ENCODE data around the gene PPM1H.

Gene PPM1H

DNA sequence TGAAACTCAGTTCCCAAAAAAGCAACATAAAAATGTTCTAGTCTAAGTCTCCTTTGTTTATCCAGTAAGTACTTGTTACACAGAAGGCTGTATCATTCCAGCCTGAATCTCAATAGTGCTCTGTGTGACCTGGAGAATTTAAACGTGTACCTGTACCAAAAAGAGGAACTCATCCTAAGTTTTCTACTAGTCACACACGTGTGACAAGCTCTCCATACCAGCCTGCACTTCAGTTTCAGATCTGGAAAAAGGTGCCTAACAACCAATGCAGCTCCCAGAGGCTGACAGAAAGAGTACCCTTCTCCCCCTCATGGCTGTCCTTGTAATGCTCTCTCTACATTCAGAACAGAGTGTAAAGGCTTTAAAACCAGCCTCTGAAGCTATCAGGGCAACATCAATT, 27.4 kb downstream of the PPM1H start:
- Histone ChIP-seq H3K36me3 (ENCODE audit: insufficient read depth, low read length) (no peaks in the 10 kb centered on the region), H3K9me3 (ENCODE audit: low read length) (no peaks in the 10 kb centered on the region), H3K27me3 (ENCODE audit: control insufficient read depth in 1 of 2, insufficient read depth in 2 of 2, low read length in 2 of 2) (no peaks in the 10 kb centered on the region), H3K4me1 (ENCODE audit: insufficient read depth, low read length) (no peaks in the 10 kb centered on the region), H3K27ac (ENCODE audit: low read depth, low read length) (no peak overlapping the region), H3K4me3 (ENCODE audit: low read depth in 1 of 2, low read length in 2 of 2) (no peak overlapping the region), H3K9ac (ENCODE audit: low read length) (no peak overlapping the region)

DNA sequence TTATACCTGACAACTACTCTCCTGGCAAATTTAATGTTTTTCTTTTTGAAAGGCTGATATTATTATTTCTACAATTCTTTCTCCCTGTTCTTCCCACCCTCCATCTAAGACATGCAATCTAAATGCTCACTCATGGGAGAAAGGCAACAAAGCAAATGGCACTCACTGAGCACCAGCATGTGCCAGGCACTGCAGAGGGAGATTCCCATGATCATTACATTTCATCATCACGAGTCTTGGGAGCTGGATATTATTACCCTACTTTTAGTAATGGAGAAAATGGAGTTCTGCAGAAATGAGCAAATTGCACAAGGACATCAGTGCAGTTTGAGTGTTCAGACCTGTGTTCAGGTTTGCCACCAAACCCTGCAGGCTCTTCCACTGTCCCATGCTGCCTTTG, 27.9 kb downstream of the PPM1H start:
- no peaks in the 10 kb centered on the region for H3K36me3 ChIP-seq (ENCODE audit: insufficient read depth, low read length)
- no peaks in the 10 kb centered on the region for H3K27me3 ChIP-seq (ENCODE audit: control insufficient read depth in 1 of 2, insufficient read depth in 2 of 2, low read length in 2 of 2)
- H3K9me3 ChIP-seq (ENCODE audit: low read length) = no peaks in the 10 kb centered on the region
- no peak overlapping the region for H3K9ac ChIP-seq (ENCODE audit: low read length)
- H3K27ac ChIP-seq (ENCODE audit: low read depth, low read length) = no peak overlapping the region
- no peaks in the 10 kb centered on the region for H3K4me1 ChIP-seq (ENCODE audit: insufficient read depth, low read length)
- no peak overlapping the region for H3K4me3 ChIP-seq (ENCODE audit: low read depth in 1 of 2, low read length in 2 of 2)

DNA sequence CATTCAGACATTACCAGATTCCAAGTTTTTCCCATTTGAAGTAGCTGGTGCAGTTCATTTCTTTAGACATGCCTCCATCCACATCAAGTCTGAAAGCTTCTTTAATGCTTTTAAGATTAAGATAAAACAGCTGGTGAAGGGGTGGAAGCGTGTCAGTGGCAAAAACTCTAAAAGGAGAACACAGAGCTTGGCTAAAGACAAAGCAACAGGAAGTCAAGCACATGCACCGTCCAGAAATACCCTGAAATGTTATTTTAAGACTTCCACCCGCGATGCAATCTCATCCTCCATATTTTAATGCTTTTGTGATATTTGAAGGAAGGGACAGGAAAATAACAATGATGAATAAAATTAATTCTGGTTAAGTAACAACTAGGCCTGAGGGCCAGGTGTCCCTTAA, 31.8 kb downstream of the PPM1H start:
- Histone ChIP-seq H3K9me3 (ENCODE audit: low read length) (no peaks in the 10 kb centered on the region), H3K4me1 (ENCODE audit: insufficient read depth, low read length) (no peaks in the 10 kb centered on the region), H3K9ac (ENCODE audit: low read length) (no peak overlapping the region), H3K4me3 (ENCODE audit: low read depth in 1 of 2, low read length in 2 of 2) (no peak overlapping the region), H3K27ac (ENCODE audit: low read depth, low read length) (no peak overlapping the region), H3K27me3 (ENCODE audit: control insufficient read depth in 1 of 2, insufficient read depth in 2 of 2, low read length in 2 of 2) (no peaks in the 10 kb centered on the region), H3K36me3 (ENCODE audit: insufficient read depth, low read length) (no peaks in the 10 kb centered on the region)

DNA sequence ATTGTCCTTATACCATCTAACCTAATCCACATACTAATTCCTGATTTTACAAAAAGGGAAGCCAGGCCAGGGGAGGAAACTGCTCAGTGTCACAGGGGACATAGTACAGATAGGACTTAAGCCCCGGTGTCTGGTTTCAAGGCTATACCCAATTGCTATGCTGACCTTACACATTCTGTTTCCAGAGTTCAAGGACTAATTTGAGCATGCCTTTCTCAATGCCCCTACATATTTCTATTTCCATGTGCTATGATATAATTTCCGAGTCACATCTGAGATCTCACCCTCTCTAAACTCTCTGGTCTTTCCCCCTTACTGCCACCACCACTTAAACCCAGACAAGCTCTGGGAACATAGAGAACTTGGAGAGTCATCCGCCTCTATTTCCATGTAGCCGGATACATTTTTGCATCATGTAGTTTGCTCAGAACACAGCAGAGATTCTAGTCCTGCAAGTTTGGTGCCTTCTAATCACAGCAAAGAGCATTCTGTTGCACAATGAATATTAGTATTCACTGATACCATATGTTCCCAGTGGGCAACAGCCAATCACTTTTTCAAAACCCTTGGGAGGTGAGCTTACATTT, 34.2 kb downstream of the PPM1H start:
- no peaks in the 10 kb centered on the region for H3K4me1 ChIP-seq (ENCODE audit: insufficient read depth, low read length)
- H3K27me3 ChIP-seq (ENCODE audit: control insufficient read depth in 1 of 2, insufficient read depth in 2 of 2, low read length in 2 of 2) = no peaks in the 10 kb centered on the region
- no peak overlapping the region for H3K9ac ChIP-seq (ENCODE audit: low read length)

GRCh38 chr12:62899568-62900390, 35.2 kb downstream of the PPM1H start:
- H3K27ac ChIP-seq (ENCODE audit: low read depth, low read length) = no peak overlapping the region
- no peak overlapping the region for H3K4me3 ChIP-seq (ENCODE audit: low read depth in 1 of 2, low read length in 2 of 2)
- no peaks in the 10 kb centered on the region for H3K27me3 ChIP-seq (ENCODE audit: control insufficient read depth in 1 of 2, insufficient read depth in 2 of 2, low read length in 2 of 2)
- H3K9ac ChIP-seq (ENCODE audit: low read length) = no peak overlapping the region
- no peaks in the 10 kb centered on the region for H3K36me3 ChIP-seq (ENCODE audit: insufficient read depth, low read length)
- no peaks in the 10 kb centered on the region for H3K4me1 ChIP-seq (ENCODE audit: insufficient read depth, low read length)
- H3K9me3 ChIP-seq (ENCODE audit: low read length) = no peaks in the 10 kb centered on the region

More for the DNA sequence above, 34.2 kb downstream of the PPM1H start:
- Histone ChIP-seq H3K27ac (ENCODE audit: low read depth, low read length) (no peak overlapping the region), H3K9me3 (ENCODE audit: low read length) (no peaks in the 10 kb centered on the region), H3K4me3 (ENCODE audit: low read depth in 1 of 2, low read length in 2 of 2) (no peak overlapping the region), H3K36me3 (ENCODE audit: insufficient read depth, low read length) (no peaks in the 10 kb centered on the region)

GRCh38 chr12:62898526-62898925, 36.4 kb downstream of the PPM1H start:
- H3K4me1 ChIP-seq (ENCODE audit: insufficient read depth, low read length) = no peaks in the 10 kb centered on the region
- no peaks in the 10 kb centered on the region for H3K36me3 ChIP-seq (ENCODE audit: insufficient read depth, low read length)
- H3K27ac ChIP-seq (ENCODE audit: low read depth, low read length) = no peak overlapping the region
- no peak overlapping the region for H3K4me3 ChIP-seq (ENCODE audit: low read depth in 1 of 2, low read length in 2 of 2)
- H3K27me3 ChIP-seq (ENCODE audit: control insufficient read depth in 1 of 2, insufficient read depth in 2 of 2, low read length in 2 of 2) = no peaks in the 10 kb centered on the region
- no peaks in the 10 kb centered on the region for H3K9me3 ChIP-seq (ENCODE audit: low read length)
- no peak overlapping the region for H3K9ac ChIP-seq (ENCODE audit: low read length)

DNA sequence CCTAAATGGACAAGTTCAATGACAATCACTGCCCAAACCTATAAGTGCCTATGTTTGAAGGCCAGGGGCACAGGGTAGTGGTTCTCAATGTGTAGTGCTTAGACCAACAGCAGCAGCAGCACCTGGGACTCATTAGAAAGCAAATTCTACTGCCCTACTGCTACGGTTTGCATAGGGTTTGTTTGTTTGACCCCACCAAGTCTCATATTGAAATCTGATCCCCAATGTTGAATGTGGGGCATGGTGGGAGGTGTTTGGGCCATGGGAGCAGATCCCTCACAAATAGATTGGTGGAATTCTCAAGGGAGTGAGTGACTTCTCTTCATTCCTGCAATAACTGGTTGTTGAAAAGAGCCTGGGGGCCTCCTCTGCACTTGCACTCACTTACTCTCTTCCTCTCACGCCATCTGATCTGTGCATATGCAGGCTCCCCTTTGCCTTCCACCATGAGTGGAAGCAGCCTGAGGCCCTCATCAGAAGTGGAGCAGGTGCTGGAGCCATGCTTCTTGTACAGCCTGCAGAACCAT, 39.5 kb downstream of the PPM1H start:
- H3K4me3 ChIP-seq (ENCODE audit: low read depth in 1 of 2, low read length in 2 of 2) = no peak overlapping the region
- H3K36me3 ChIP-seq (ENCODE audit: insufficient read depth, low read length) = no peaks in the 10 kb centered on the region
- H3K9me3 ChIP-seq (ENCODE audit: low read length) = no peaks in the 10 kb centered on the region
- no peaks in the 10 kb centered on the region for H3K27me3 ChIP-seq (ENCODE audit: control insufficient read depth in 1 of 2, insufficient read depth in 2 of 2, low read length in 2 of 2)
- no peaks in the 10 kb centered on the region for H3K4me1 ChIP-seq (ENCODE audit: insufficient read depth, low read length)
- H3K9ac ChIP-seq (ENCODE audit: low read length) = no peak overlapping the region
- H3K27ac ChIP-seq (ENCODE audit: low read depth, low read length) = no peak overlapping the region

DNA sequence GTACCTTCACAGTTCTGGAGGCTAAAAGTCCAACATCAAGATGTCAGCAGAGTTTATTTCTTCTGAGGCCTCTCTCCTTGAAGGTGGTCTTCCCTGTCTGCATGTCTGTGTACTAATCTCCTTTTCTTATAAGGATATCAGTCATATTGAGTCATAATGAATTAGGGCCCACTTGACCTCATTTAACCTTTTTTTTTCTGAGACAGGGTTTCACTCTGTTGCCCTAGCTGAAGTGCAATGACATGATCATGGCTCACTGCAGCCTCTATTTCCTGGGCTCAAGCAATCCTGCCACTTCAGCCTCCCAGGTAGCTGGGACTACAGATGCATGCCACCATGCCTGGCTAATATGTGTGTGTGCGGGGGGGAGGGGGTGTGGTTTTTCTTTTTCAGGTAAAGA, 41.7 kb downstream of the PPM1H start:
- Histone ChIP-seq H3K36me3 (ENCODE audit: insufficient read depth, low read length) (no peaks in the 10 kb centered on the region), H3K27me3 (ENCODE audit: control insufficient read depth in 1 of 2, insufficient read depth in 2 of 2, low read length in 2 of 2) (no peaks in the 10 kb centered on the region), H3K27ac (ENCODE audit: low read depth, low read length) (no peak overlapping the region), H3K4me1 (ENCODE audit: insufficient read depth, low read length) (no peaks in the 10 kb centered on the region), H3K9me3 (ENCODE audit: low read length) (no peaks in the 10 kb centered on the region), H3K4me3 (ENCODE audit: low read depth in 1 of 2, low read length in 2 of 2) (no peak overlapping the region), H3K9ac (ENCODE audit: low read length) (no peak overlapping the region)

- no peaks in the 10 kb centered on the region for H3K4me1 ChIP-seq (ENCODE audit: insufficient read depth, low read length)
- H3K4me3 ChIP-seq (ENCODE audit: low read depth in 1 of 2, low read length in 2 of 2) = no peak overlapping the region
- no peaks in the 10 kb centered on the region for H3K9me3 ChIP-seq (ENCODE audit: low read length)
- H3K36me3 ChIP-seq (ENCODE audit: insufficient read depth, low read length) = no peaks in the 10 kb centered on the region
- H3K9ac ChIP-seq (ENCODE audit: low read length) = no peak overlapping the region
- H3K27me3 ChIP-seq (ENCODE audit: control insufficient read depth in 1 of 2, insufficient read depth in 2 of 2, low read length in 2 of 2) = no peaks in the 10 kb centered on the region
- H3K27ac ChIP-seq (ENCODE audit: low read depth, low read length) = no peak overlapping the region
Measured at GRCh38 chr12:62891805-62892549, 43.0 kb downstream of the PPM1H start.

- Histone ChIP-seq H3K27me3 (ENCODE audit: control insufficient read depth in 1 of 2, insufficient read depth in 2 of 2, low read length in 2 of 2) (no peaks in the 10 kb centered on the region), H3K36me3 (ENCODE audit: insufficient read depth, low read length) (no peaks in the 10 kb centered on the region), H3K9me3 (ENCODE audit: low read length) (no peaks in the 10 kb centered on the region), H3K9ac (ENCODE audit: low read length) (no peak overlapping the region), H3K4me1 (ENCODE audit: insufficient read depth, low read length) (no peaks in the 10 kb centered on the region), H3K27ac (ENCODE audit: low read depth, low read length) (no peak overlapping the region), H3K4me3 (ENCODE audit: low read depth in 1 of 2, low read length in 2 of 2) (no peak overlapping the region)
Measured at GRCh38 chr12:62888454-62889110, 46.4 kb downstream of the PPM1H start.

DNA sequence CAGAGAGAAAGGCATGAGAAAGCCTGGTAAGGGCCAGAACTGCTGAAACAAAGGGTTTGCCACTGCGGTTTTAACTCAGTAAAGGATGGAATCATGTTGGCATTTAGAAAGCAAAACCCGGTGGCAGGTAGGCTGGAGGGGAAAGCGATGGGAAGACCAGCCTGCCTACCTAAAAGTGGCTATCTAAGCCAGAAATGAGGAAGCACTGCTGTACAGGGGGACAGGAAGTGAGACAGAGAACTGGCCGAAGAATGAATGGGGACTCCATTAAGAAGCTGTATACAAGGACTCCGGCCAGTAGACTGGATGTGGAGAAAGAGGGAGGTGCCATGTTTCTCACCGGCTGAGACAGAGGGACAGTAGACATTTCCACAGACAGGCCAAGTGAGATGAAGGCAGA, 48.2 kb downstream of the PPM1H start:
- H3K4me3 ChIP-seq (ENCODE audit: low read depth in 1 of 2, low read length in 2 of 2) = no peak overlapping the region
- no peak overlapping the region for H3K27ac ChIP-seq (ENCODE audit: low read depth, low read length)
- H3K9ac ChIP-seq (ENCODE audit: low read length) = no peak overlapping the region
- no peaks in the 10 kb centered on the region for H3K27me3 ChIP-seq (ENCODE audit: control insufficient read depth in 1 of 2, insufficient read depth in 2 of 2, low read length in 2 of 2)
- H3K36me3 ChIP-seq (ENCODE audit: insufficient read depth, low read length) = no peaks in the 10 kb centered on the region
- H3K4me1 ChIP-seq (ENCODE audit: insufficient read depth, low read length) = no peaks in the 10 kb centered on the region
- H3K9me3 ChIP-seq (ENCODE audit: low read length) = no peaks in the 10 kb centered on the region

Data from muscle layer of colon (tissue), 2 donors.